Gastrocnemius medialis (tissue), 4 donors: ENCODE results near the gene CYP8B1. TPM values are rescaled to one million over a fixed set of nuclear protein-coding genes. Genes with fewer than 3 reads are reported as not detected.
"Not testable (repeated sequence)": the region's sequence is repeated elsewhere in the genome, so short reads cannot be mapped to it uniquely, and the experiment has no call there.

Source experiments
- ATAC-seq, 2 donors: fragments of 150-250 bp; one replicate each; pipeline ENCODE4 v1.9.1; 2016
- DNase-seq, 2 donors: peaks; one replicate each; pipeline ENCODE4 v3.0.0-alpha.2; 2019
- H3K27ac ChIP-seq, 4 donors: fragments of 200-600 bp; sonication (generic); 1 replicate in 1 of 4; 2 replicates in 3 of 4; pipeline ENCODE4 v1.5.1; 2016 to 2018; ENCODE audit warnings: mild to moderate bottlenecking in 2 of 4, moderate library complexity in 1 of 4
- H3K27me3 ChIP-seq, 3 donors: fragments of 200-600 bp; sonication (generic) in 2 of 3; 1 replicate in 1 of 3; 2 replicates in 2 of 3; pipeline versions ENCODE4 v1.5.1 to v1.6.0; 2016 to 2019; ENCODE audit warnings: mild to moderate bottlenecking in 1 of 3, moderate library complexity in 1 of 3
- H3K36me3 ChIP-seq, 2 donors: fragments of 200-600 bp; sonication (generic) in 1 of 2; one replicate each; pipeline ENCODE4 v1.5.1; 2017 to 2018
- H3K4me1 ChIP-seq, 2 donors: fragments of 200-600 bp; sonication (generic) in 1 of 2; one replicate each; pipeline ENCODE4 v1.5.1; 2016 to 2017; ENCODE audit warnings: mild to moderate bottlenecking in 2 of 2
- H3K4me3 ChIP-seq, 4 donors: fragments of 200-600 bp; sonication (generic) in 3 of 4; 1 replicate in 1 of 4; 2 replicates in 3 of 4; pipeline ENCODE4 v1.5.1; 2016 to 2019; ENCODE audit warnings: mild to moderate bottlenecking in 2 of 4
- H3K9me3 ChIP-seq, 3 donors: fragments of 200-600 bp; sonication (generic) in 2 of 3; 1 replicate in 1 of 3; 2 replicates in 2 of 3; pipeline ENCODE4 v1.5.1; 2016 to 2019
- CTCF ChIP-seq, 5 experiments: fragments of 450-650 bp in 3 of 5; fragments of 200-600 bp in 2 of 5; sonication (generic) in 2 of 5; IDR thresholded peaks in 4 of 5; conservative IDR thresholded peaks in 1 of 5; 1 replicate in 4 of 5; 2 replicates in 1 of 5; pipeline ENCODE4 v1.5.1; 2016 to 2019; ENCODE audit warnings: antibody characterized with exemption in 5 of 5, mild to moderate bottlenecking in 3 of 5, moderate library complexity in 3 of 5
- POLR2A ChIP-seq, 2 donors: fragments of 450-650 bp; IDR thresholded peaks; one replicate each; pipeline ENCODE4 v1.6.1; 2017; ENCODE audit warnings: antibody characterized with exemption in 2 of 2, mild to moderate bottlenecking in 2 of 2, moderate library complexity in 2 of 2
- in situ Hi-C, 4 donors: fragments of 200-750 bp; cut with MboI; loops; one replicate each; pipeline versions ENCODE4 v1.15.0 to v1.8.0; 2017; ENCODE audit warnings: low sequenced_read_pairs in 4 of 4
- intact Hi-C: fragments of 100-400 bp; cut with DNase I; formaldehyde crosslinking; loops from one replicate; pipeline ENCODE4 v1.15.1; 2023; ENCODE audit warnings: low total_unique reads
- total RNA-seq, 4 donors: library from RNA; depleted of rRNA; stranded (reverse); fragments of >200 nt; gene quantifications; one replicate each; pipeline versions ENCODE4 v1.1.0 to v1.2.3, GENCODE V29; 2016

Gene CYP8B1
- total RNA-seq, 4 donors from 2014 or later = 0.62 to 0.93 TPM; not detected in 2

- no peak for TF ChIP-seq POLR2A (IDR thresholded peaks at IDR 0.05)
- TF ChIP-seq CTCF (IDR thresholded peaks at IDR 0.05 in 4 of 5, conservative IDR thresholded peaks at IDR 0.05 in 1 of 5) = no peak
- intact Hi-C loops = loop anchor here (10.0 kb wide), 1 partner anchor 300 kb away; the partner anchor contains the start of gene SEC22C
- peaks cover 4 to 5% of the 10 kb centered on the region in 2 donors for H3K4me1 ChIP-seq
- in situ Hi-C loops = loop anchor here in 2 of 4 donors (10.0 kb wide), 2 partner anchors 50 to 100 kb away; no protein-coding TSS in a partner anchor
- H3K9me3 ChIP-seq = no peaks in the 10 kb centered on the region
- ATAC-seq (no peak), DNase-seq (no peak)
- no peak overlapping the region for H3K4me3 ChIP-seq
- no peaks in the 10 kb centered on the region for H3K27me3 ChIP-seq
- no peak overlapping the region for H3K27ac ChIP-seq
- no peaks in the 10 kb centered on the region for H3K36me3 ChIP-seq
Measured at GRCh38 chr3:42884324-42884723, 8.6 kb upstream of the CYP8B1 start.

DNA sequence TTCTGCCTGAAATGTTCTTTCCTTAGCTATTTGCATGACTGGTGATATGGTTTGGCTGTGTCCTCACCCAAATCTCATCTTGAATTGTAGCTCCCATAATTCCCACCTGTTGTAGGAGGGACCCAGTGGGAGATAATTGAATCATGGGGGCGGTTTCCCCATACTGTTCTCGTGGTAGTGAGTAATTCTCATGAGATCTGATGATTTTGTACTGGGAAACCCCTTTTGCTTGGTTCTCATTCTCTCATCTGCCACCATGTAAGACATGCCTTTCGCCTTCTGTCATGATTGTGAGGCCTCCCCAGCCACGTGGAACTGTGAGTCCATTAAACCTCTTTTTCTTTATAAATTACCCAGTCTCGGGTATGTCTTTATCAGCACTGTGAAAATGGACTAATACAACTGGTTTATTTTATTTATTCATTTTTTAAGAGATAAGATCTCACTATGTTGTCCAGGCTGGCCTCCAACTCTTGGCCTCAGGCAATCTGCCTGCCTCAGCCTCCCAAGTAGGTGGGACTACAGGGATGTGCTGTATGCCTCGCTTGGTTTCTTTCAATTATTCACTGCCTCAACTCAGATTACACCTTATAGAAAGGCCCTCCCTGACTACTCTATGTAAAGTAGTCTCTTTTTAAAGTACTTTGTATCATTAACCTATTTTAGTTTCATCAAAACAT, 7.7 kb upstream of the CYP8B1 start:
- not testable (repeated sequence) for ATAC-seq, DNase-seq, H3K4me1 ChIP-seq, H3K27me3 ChIP-seq, H3K9me3 ChIP-seq, H3K27ac ChIP-seq, H3K4me3 ChIP-seq, H3K36me3 ChIP-seq
- in situ Hi-C loops = loop anchor here in 2 of 4 donors (10.0 kb wide), 2 partner anchors 49 to 99 kb away; no protein-coding TSS in a partner anchor
- intact Hi-C loops = loop anchor here (10.0 kb wide), 1 partner anchor 299 kb away; the partner anchor contains the start of gene SEC22C

DNA sequence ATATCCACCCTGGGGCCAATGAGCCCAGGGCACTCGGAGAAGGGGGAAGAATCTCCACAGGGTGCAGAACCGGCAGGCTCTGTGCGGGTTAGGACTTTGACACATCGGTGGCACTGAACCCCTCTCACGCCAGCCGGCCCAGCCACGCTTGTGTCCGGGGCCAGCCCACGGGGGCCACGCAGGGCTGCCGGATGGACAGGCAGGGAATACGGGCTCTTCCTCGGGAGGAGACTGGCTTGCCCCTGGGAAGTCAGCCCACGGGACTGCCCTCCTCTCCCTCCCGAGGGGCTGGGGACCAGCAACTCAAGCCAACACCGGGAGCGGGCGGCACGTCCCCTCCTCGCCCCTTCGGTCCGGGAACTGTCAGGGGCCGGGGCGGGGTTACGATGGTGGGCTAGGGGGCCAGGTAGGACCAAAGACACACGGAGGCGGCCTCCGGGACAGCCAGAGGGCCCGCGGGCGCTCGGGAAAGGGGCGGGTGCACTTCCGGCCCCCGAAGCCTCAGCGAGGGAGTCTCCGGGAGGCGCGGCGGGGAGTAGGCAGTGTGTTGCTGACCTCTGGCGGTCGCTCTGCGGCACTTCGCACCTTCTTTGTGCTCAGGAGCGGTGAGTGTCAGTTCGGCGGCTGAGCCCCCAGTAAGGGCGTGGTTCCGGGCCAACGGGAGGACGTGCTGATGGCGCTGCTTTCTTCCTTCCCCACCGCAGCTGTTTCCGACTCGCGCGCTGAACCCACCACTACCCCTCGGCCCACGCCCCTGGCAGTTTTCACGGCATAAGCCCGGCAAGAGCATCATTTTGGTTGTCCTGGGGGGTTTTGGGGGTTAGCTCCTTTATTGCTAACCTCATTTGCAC, 5.1 kb upstream of the CYP8B1 start:
- Histone ChIP-seq H3K4me1 (peaks cover 4 to 5% of the 10 kb centered on the region in 2 donors), H3K4me3 (peak overlapping the region; percentile 78 to 90 (median 84)), H3K36me3 (no peaks in the 10 kb centered on the region), H3K27ac (peak overlapping the region; percentile 77 to 82 (median 81)), H3K9me3 (no peaks in the 10 kb centered on the region), H3K27me3 (no peaks in the 10 kb centered on the region)
- intact Hi-C loops = loop anchor here (1.0 to 10.0 kb wide), 3 partner anchors 50 to 296 kb away; partner anchors contain the start of gene SEC22C
- peak; percentile 97 to 99 for ATAC-seq
- in situ Hi-C loops = loop anchor here in 2 of 4 donors (10.0 kb wide), 2 partner anchors 46 to 96 kb away; no protein-coding TSS in a partner anchor
- peak; percentile 75 to 76 for DNase-seq
- peak; percentile 89 to 95 (median 92) for TF ChIP-seq CTCF (IDR thresholded peaks at IDR 0.05 in 4 of 5, conservative IDR thresholded peaks at IDR 0.05 in 1 of 5)
- TF ChIP-seq POLR2A (IDR thresholded peaks at IDR 0.05) = no peak

DNA sequence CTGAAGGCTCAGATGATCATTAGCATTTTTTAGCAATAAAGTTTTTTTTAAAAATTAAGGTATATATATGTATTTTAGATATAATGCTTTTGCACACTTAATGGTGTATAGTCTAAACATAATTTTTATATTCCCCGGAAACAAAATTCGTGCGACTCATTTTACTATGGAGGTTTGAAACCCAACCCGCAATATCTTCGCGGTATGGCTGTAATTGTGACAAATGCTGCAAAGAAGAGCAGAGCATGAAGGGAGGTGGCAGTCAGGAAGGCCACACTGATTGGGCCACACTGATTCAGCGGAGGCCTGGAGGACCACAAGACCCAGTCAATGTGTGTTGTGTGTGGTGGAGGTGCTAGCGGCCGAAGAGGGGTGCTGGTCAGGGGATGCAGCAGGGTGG, 4.5 kb upstream of the CYP8B1 start:
- DNase-seq (no peak), ATAC-seq (no peak)
- H3K4me1 ChIP-seq = peaks cover 4 to 5% of the 10 kb centered on the region in 2 donors
- H3K9me3 ChIP-seq = no peaks in the 10 kb centered on the region
- H3K4me3 ChIP-seq = peak overlapping the region; percentile 78 to 90 (median 84)
- intact Hi-C loops = loop anchor here (10.0 kb wide), 1 partner anchor 295 kb away; the partner anchor contains the start of gene SEC22C
- H3K36me3 ChIP-seq = no peaks in the 10 kb centered on the region
- in situ Hi-C loops = loop anchor here in 2 of 4 donors (10.0 kb wide), 2 partner anchors 45 to 95 kb away; no protein-coding TSS in a partner anchor
- TF ChIP-seq POLR2A (IDR thresholded peaks at IDR 0.05) (no peak), CTCF (IDR thresholded peaks at IDR 0.05 in 4 of 5, conservative IDR thresholded peaks at IDR 0.05 in 1 of 5) (no peak)
- H3K27me3 ChIP-seq = no peaks in the 10 kb centered on the region
- H3K27ac ChIP-seq = peak overlapping the region in 2 of 4 donors; percentile 81
